Activated CD8-positive, alpha-beta memory T cell treated with anti-CD3 and anti-CD28 coated beads, Interleukin-2, amount 50 U/mL, for 1 hour (primary cell): ENCODE data around the gene SMIM34.

Experiments used
- DNase-seq: peaks from one replicate; pipeline ENCODE4 v3.0.0-alpha.2; 2020; ENCODE audit errors: extremely low read depth

The SMIM34 gene

GRCh38 chr21:34372321-34372720 lies 51.4 kb downstream of the SMIM34 start:
- no peak for DNase-seq

- no peak for DNase-seq
Measured at GRCh38 chr21:34369741-34370140, 54.0 kb downstream of the SMIM34 start.
